ENCODE measurements around the gene TSSK6. TPM values are rescaled to one million over a fixed set of nuclear protein-coding genes. Genes with fewer than 3 reads are reported as not detected.

Gene TSSK6
- total RNA-seq, 1 donor from 2014 or later: 4.6 TPM

DNA sequence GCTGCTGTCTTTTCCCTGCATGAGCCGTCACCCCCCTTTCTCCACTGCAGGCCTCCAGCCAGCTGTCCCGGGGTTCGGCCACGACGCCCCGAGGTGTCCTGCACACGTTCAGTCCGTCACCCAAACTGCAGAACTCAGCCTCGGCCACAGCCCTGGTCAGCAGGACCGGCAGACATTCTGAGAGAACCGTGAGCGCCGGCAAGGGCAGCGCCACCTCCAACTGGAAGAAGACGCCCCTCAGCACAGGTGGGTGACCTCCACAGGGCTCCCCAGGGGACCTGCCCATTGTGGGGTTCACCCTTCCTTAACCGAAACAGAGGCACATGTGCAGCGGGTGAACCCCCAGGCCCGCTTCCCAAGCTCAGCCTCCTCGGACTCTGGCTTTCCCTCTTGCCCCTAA, 13.1 kb downstream of the TSSK6 start:
- Histone ChIP-seq H3F3A (ENCODE audit: low read depth) (no peaks in the 10 kb centered on the region), H3K79me2 (ENCODE audit: low read depth) (no peaks in the 10 kb centered on the region), H3K27ac (no peak overlapping the region), H3K4me3 (no peak overlapping the region), H3K27me3 (no peaks in the 10 kb centered on the region), H2AFZ (replicated peaks) (no peak overlapping the region), H4K20me1 (ENCODE audit: low read depth) (peaks cover 2% of the 10 kb centered on the region), H3K9me3 (ENCODE audit: low read depth) (no peaks in the 10 kb centered on the region), H3K4me1 (no peaks in the 10 kb centered on the region), H3K9ac (no peak overlapping the region), H3K36me3 (no peaks in the 10 kb centered on the region), H3K4me2 (no peak overlapping the region)
- TF ChIP-seq EZH2phosphoT487 (IDR thresholded peaks at IDR 0.05): no peak
- no peak for TF ChIP-seq EZH2 (IDR thresholded peaks at IDR 0.05)
- TF ChIP-seq, protein P1, sequence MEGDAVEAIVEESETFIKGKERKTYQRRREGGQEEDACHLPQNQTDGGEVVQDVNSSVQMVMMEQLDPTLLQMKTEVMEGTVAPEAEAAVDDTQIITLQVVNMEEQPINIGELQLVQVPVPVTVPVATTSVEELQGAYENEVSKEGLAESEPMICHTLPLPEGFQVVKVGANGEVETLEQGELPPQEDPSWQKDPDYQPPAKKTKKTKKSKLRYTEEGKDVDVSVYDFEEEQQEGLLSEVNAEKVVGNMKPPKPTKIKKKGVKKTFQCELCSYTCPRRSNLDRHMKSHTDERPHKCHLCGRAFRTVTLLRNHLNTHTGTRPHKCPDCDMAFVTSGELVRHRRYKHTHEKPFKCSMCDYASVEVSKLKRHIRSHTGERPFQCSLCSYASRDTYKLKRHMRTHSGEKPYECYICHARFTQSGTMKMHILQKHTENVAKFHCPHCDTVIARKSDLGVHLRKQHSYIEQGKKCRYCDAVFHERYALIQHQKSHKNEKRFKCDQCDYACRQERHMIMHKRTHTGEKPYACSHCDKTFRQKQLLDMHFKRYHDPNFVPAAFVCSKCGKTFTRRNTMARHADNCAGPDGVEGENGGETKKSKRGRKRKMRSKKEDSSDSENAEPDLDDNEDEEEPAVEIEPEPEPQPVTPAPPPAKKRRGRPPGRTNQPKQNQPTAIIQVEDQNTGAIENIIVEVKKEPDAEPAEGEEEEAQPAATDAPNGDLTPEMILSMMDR (IDR thresholded peaks at IDR 0.05): no peak
- Mint-ChIP-seq H3K27ac (no peak overlapping the region), H3K4me3 (no peak overlapping the region), H3K4me1 (no peaks in the 10 kb centered on the region), H3K27me3 (ENCODE audit: insufficient read depth, low read depth) (peaks cover 2% of the 10 kb centered on the region), H3K9me3 (no peaks in the 10 kb centered on the region), H3K36me3 (peaks cover 36% of the 10 kb centered on the region)
- no peak for DNase-seq (ENCODE audit: low spot score)

DNA sequence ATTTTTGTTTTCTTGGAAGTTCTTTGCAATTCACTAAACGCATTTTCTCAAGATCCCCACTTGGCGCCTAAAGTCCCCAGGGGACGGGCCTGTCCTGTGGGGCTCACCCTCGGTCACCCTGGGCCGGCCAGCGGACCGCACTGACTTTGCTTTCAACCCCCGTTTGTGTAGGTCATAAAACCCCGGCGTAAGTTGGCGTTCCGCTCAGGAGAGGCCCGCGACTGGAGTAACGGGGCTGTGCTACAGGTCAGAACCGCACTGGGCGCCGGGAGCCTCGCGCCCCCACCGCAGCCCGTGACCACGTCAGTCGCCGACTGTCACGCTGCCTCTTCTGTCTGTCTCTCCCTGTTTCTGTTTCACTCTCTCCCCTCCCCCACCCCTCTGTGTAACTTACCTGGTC, 13.6 kb downstream of the TSSK6 start:
- H3K4me3 ChIP-seq: no peak overlapping the region
- peaks cover 2% of the 10 kb centered on the region for H4K20me1 ChIP-seq (ENCODE audit: low read depth)
- Mint-ChIP-seq H3K36me3 (peaks cover 35% of the 10 kb centered on the region), H3K9me3 (no peaks in the 10 kb centered on the region), H3K4me3 (no peak overlapping the region), H3K27me3 (ENCODE audit: insufficient read depth, low read depth) (peaks cover 2% of the 10 kb centered on the region), H3K4me1 (no peaks in the 10 kb centered on the region), H3K27ac (no peak overlapping the region)
- no peak for DNase-seq (ENCODE audit: low spot score)
- TF ChIP-seq EZH2phosphoT487 (IDR thresholded peaks at IDR 0.05): no peak
- TF ChIP-seq EZH2 (IDR thresholded peaks at IDR 0.05): no peak
- TF ChIP-seq, protein P1 (IDR thresholded peaks at IDR 0.05): no peak
- H3K27ac ChIP-seq: no peak overlapping the region
- no peak overlapping the region for H2AFZ ChIP-seq (replicated peaks)
- H3K27me3 ChIP-seq: no peaks in the 10 kb centered on the region
- H3K36me3 ChIP-seq: no peaks in the 10 kb centered on the region
- H3K9ac ChIP-seq: no peak overlapping the region
- H3K9me3 ChIP-seq (ENCODE audit: low read depth): no peaks in the 10 kb centered on the region
- no peaks in the 10 kb centered on the region for H3F3A ChIP-seq (ENCODE audit: low read depth)
- no peaks in the 10 kb centered on the region for H3K79me2 ChIP-seq (ENCODE audit: low read depth)
- no peaks in the 10 kb centered on the region for H3K4me1 ChIP-seq
- H3K4me2 ChIP-seq: no peak overlapping the region

DNA sequence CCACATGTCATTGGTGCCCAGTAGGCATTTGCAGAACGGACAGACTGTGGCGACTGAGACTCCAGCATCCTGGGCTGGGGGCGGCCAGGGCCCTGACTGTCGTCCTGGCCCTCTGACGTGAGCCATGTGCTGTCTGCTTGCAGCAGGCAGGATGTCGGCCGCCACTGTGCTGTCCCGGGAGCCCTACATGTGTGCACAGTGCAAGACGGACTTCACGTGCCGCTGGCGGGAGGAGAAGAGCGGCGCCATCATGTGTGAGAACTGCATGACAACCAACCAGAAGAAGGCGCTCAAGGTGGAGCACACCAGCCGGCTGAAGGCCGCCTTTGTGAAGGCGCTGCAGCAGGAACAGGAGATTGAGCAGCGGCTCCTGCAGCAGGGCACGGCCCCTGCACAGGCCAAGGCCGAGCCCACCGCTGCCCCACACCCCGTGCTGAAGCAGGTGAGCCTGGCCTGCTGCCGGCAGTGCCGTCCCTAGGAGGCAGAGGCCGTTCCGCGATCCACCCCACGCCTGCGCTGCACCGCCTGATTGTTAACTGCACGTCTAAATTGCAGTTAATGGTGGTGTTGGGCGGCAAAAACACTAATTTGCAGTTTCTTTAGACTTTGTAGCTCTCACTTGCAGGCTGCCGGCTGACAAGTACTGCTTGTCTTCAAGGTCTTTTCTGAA, 14.2 kb downstream of the TSSK6 start:
- no peaks in the 10 kb centered on the region for H3K4me1 Mint-ChIP-seq
- H3K36me3 Mint-ChIP-seq: peaks cover 30% of the 10 kb centered on the region
- no peaks in the 10 kb centered on the region for H3K9me3 Mint-ChIP-seq

More for the DNA sequence above, 14.2 kb downstream of the TSSK6 start:
- Histone ChIP-seq H3K27me3 (no peaks in the 10 kb centered on the region), H3K4me2 (no peak overlapping the region), H3K79me2 (ENCODE audit: low read depth) (no peaks in the 10 kb centered on the region), H3K9me3 (ENCODE audit: low read depth) (no peaks in the 10 kb centered on the region), H2AFZ (replicated peaks) (no peak overlapping the region), H3K9ac (no peak overlapping the region), H3K4me3 (no peak overlapping the region), H3K4me1 (no peaks in the 10 kb centered on the region), H3F3A (ENCODE audit: low read depth) (no peaks in the 10 kb centered on the region), H3K36me3 (no peaks in the 10 kb centered on the region), H3K27ac (no peak overlapping the region), H4K20me1 (ENCODE audit: low read depth) (peaks cover 2% of the 10 kb centered on the region)
- no peak overlapping the region for H3K4me3 Mint-ChIP-seq
- peaks cover 2% of the 10 kb centered on the region for H3K27me3 Mint-ChIP-seq (ENCODE audit: insufficient read depth, low read depth)
- no peak for DNase-seq (ENCODE audit: low spot score)
- no peak overlapping the region for H3K27ac Mint-ChIP-seq
- TF ChIP-seq EZH2phosphoT487 (IDR thresholded peaks at IDR 0.05) (no peak), EZH2 (IDR thresholded peaks at IDR 0.05) (no peak)
- TF ChIP-seq, protein P1 (IDR thresholded peaks at IDR 0.05): no peak
